ENCODE results near the gene MID1. TPM values are rescaled to one million over a fixed set of nuclear protein-coding genes. Genes with fewer than 3 reads are reported as not detected.

MID1 gene
- total RNA-seq, 2 donors from 2014 or later, result 14.6 to 26.1 TPM

DNA sequence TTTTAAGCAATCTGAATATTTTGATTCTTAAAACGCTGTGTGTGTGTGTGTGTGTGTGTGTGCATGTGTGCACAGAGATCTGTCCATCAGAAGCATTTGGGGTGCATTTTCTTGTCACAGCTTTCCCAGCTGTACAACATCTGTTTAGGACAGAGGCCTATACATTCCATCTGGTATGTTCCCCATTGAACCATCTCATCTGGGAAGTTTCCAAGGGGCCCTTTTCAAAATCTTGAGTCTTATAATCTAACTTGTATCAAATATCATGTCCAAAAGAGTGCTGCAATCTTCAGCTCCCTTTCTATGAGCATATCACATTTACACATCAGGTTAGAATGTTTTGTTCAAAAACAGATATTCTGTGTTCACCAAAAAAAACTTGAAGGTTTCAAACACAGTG lies 16.5 kb upstream of the MID1 start:
- WGBS, result 62% methylated on average over 1 of the region's 1 CpG

DNA sequence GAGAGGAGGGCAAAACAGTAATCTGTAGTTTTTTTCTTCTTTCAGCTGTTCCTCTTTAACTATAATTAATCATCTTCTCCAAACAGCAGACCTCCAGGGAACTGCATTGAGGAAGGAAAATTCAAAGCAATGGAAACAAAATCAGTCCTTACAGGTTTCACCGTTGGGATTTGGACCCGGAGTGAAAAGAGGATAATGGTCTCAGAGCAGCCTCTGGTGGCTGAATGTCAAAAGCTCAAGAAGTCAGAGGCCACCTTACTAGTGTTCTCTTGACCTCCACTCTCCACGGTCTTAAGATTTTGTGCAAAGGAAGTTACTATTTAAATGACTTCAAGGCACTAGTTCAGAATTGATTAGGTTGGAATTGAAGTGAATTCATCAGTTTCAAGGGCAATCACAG lies 16.0 kb upstream of the MID1 start:
- Histone ChIP-seq H3K36me3 (no peaks in the 10 kb centered on the region), H3K27ac (no peak overlapping the region), H3K4me1 (replicated peaks) (no peaks in the 10 kb centered on the region), H3K27me3 (replicated peaks; ENCODE audit: insufficient read depth) (no peaks in the 10 kb centered on the region), H3K9me3 (no peaks in the 10 kb centered on the region), H3K4me3 (no peak overlapping the region)
- intact Hi-C loops (cut with DNase I), result no loop called here
- 11% methylated on average over 3 of the region's 3 CpGs for WGBS
- DNase-seq (ENCODE audit: low spot score), result no peak
- TF ChIP-seq, protein P1, sequence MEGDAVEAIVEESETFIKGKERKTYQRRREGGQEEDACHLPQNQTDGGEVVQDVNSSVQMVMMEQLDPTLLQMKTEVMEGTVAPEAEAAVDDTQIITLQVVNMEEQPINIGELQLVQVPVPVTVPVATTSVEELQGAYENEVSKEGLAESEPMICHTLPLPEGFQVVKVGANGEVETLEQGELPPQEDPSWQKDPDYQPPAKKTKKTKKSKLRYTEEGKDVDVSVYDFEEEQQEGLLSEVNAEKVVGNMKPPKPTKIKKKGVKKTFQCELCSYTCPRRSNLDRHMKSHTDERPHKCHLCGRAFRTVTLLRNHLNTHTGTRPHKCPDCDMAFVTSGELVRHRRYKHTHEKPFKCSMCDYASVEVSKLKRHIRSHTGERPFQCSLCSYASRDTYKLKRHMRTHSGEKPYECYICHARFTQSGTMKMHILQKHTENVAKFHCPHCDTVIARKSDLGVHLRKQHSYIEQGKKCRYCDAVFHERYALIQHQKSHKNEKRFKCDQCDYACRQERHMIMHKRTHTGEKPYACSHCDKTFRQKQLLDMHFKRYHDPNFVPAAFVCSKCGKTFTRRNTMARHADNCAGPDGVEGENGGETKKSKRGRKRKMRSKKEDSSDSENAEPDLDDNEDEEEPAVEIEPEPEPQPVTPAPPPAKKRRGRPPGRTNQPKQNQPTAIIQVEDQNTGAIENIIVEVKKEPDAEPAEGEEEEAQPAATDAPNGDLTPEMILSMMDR (IDR thresholded peaks at IDR 0.05), result peak in 3 of 4 experiments; percentile 27 to 46 (median 40)
- TF ChIP-seq POLR2AphosphoS5 (IDR thresholded peaks at IDR 0.05), result no peak
- TF ChIP-seq POLR2A (IDR thresholded peaks at IDR 0.05), result no peak

More for the DNA sequence above, 16.5 kb upstream of the MID1 start:
- TF ChIP-seq POLR2AphosphoS5 (IDR thresholded peaks at IDR 0.05) (no peak), POLR2A (IDR thresholded peaks at IDR 0.05) (no peak)
- TF ChIP-seq, protein P1 (IDR thresholded peaks at IDR 0.05), result no peak
- H3K9me3 ChIP-seq, result no peaks in the 10 kb centered on the region
- intact Hi-C loops (cut with DNase I), result no loop called here
- no peak overlapping the region for H3K27ac ChIP-seq
- H3K27me3 ChIP-seq (replicated peaks; ENCODE audit: insufficient read depth), result no peaks in the 10 kb centered on the region
- H3K4me1 ChIP-seq (replicated peaks), result no peaks in the 10 kb centered on the region
- no peak for DNase-seq (ENCODE audit: low spot score)
- H3K4me3 ChIP-seq, result no peak overlapping the region
- H3K36me3 ChIP-seq, result no peaks in the 10 kb centered on the region

DNA sequence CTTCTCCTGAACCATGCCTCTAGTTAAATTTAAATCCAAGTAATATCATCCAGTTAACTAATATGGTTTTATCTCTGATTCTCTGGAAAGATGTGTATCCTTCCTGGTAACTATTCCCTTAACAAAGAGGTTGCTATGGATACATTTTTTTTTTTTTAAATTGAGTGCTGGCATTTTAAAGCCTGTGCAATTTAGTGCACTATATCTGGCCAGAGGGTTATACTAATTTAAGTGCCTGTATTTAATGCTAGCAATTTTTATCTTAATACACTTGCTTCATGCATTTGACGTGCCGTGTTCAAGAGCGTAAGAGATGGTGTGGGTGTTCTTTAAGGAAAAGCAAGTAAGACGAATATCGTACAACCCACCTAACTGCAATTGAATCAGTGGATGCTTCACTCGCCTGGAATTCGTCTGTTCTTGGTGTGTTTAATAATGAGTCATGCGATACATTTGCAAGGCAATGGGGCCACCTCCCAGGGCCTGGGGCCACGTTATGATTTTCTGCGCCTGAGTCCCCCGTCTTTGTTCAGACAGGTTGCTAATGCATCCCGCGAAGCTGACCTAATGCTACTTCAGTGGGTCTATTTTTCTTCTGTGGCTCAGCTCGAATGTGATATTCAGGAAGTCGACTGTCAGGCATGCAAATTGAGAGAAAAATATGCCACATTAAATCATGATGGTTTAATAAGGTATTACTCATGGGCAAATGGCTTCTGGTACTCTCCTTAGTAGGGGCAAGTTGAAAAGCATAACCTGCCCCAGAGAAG lies 14.2 kb upstream of the MID1 start:
- Histone ChIP-seq H3K27ac (no peak overlapping the region), H3K27me3 (replicated peaks; ENCODE audit: insufficient read depth) (no peaks in the 10 kb centered on the region), H3K4me3 (no peak overlapping the region), H3K4me1 (replicated peaks) (no peaks in the 10 kb centered on the region), H3K36me3 (no peaks in the 10 kb centered on the region), H3K9me3 (no peaks in the 10 kb centered on the region)
- WGBS, result 65% methylated on average over 15 of the region's 15 CpGs
- no peak for TF ChIP-seq POLR2AphosphoS5 (IDR thresholded peaks at IDR 0.05)
- TF ChIP-seq, protein P1 (IDR thresholded peaks at IDR 0.05), result no peak
- TF ChIP-seq POLR2A (IDR thresholded peaks at IDR 0.05), result no peak
- DNase-seq (ENCODE audit: low spot score), result no peak
- intact Hi-C loops (cut with DNase I), result no loop called here

DNA sequence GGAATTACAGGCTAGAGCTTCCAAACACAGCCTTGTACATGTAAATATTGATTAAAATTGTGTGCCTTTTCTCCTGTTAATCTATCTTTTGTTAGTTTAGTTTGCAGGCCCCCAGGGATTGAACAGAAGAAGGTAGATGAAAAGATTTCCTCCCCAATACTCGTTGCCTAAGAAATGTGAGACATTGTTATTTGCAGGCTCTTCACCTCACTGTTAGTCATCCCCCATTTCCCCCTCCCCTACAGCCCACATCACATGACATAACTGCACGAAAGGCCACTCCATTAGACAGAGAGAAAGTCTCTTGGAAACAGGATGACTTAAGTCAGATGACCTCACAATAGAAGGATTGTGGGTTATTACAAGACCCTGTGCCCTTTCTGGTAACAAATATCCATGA lies 13.3 kb upstream of the MID1 start:
- no peak for TF ChIP-seq POLR2AphosphoS5 (IDR thresholded peaks at IDR 0.05)
- TF ChIP-seq, protein P1 (IDR thresholded peaks at IDR 0.05), result no peak
- no peak for TF ChIP-seq POLR2A (IDR thresholded peaks at IDR 0.05)
- no peaks in the 10 kb centered on the region for H3K27me3 ChIP-seq (replicated peaks; ENCODE audit: insufficient read depth)
- H3K9me3 ChIP-seq, result no peaks in the 10 kb centered on the region
- no peaks in the 10 kb centered on the region for H3K4me1 ChIP-seq (replicated peaks)
- no peaks in the 10 kb centered on the region for H3K36me3 ChIP-seq
- intact Hi-C loops (cut with DNase I), result no loop called here
- no peak for DNase-seq (ENCODE audit: low spot score)
- H3K27ac ChIP-seq, result no peak overlapping the region
- H3K4me3 ChIP-seq, result no peak overlapping the region
- 22% methylated on average over 2 of the region's 2 CpGs for WGBS

Data from prostate gland (tissue), 2 donors.